Sciatic nerve (tissue), 2 donors: ENCODE results near the gene NDC1. TPM values are rescaled to one million over a fixed set of nuclear protein-coding genes. Genes with fewer than 3 reads are reported as not detected.

Experiments
- ATAC-seq: fragments of 200-7000 bp; cut with Tn5 transposase; one replicate; pipeline ENCODE4 v1.9.1; 2020; ENCODE audit warnings: mild to moderate bottlenecking, moderate library complexity
- DNase-seq: peaks from one replicate; pipeline ENCODE4 v3.0.0-alpha.2; 2020; ENCODE audit warnings: low spot score
- intact Hi-C: fragments of 100-400 bp; cut with DNase I; formaldehyde crosslinking; loops from one replicate; pipeline ENCODE4 v1.14.2; 2022
- total RNA-seq: library from RNA; stranded (reverse); fragmentation: NEBNext Ultra II Directional; extraction: Animal tissue kit (Norgen Biotek cat#: 25700); gene quantifications from one replicate; pipeline ENCODE4 v1.2.1, GENCODE V29; 2021
- donor health status: DM: no; HTN: no; CAD: no.
- donor health status: DM: no; HTN: no; CAD: no.

Gene NDC1
- total RNA-seq, 1 donor from 2014 or later, result 8.0 TPM

DNA sequence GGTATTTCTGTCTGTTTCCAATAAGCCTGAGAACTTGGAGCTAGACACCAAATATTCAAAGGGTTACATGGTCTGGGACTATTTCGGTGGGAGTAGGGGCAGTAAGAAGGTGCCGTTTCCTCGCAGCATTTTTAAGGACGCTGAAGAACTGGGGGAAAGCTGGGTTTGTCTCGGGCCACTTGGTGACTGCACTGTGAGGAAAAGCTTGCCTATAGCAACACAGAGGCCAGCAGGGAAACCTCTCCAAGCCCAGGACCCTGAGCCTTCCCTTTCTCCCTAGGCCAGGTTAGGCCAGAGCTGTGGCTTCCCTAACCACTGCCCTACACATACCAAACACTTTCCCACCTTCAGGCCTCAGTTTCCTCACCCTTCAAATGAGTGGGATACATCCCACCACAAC lies 102.4 kb downstream of the NDC1 start:
- intact Hi-C loops, result no loop called here
- DNase-seq (no peak), ATAC-seq (no peak)

DNA sequence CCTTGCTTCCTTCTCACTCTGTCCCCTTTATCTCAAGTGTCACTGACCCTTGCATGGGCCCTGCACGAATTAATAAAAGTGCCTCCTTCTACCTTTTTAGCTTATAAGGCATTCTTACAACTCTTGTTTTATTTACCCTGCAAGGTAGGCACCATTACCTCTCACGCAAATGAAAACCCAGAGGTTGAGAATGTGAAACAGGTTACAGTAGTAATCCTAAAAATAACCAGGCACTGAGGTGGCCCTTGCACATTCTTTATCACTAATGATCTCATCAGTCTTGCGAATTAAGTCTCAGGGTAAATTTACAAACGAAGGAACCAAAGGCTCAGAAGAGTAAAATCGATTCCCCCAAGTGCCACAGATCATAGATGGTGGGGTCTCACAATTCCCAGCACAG lies 102.8 kb downstream of the NDC1 start:
- intact Hi-C loops, result no loop called here
- DNase-seq (no peak), ATAC-seq (no peak)

DNA sequence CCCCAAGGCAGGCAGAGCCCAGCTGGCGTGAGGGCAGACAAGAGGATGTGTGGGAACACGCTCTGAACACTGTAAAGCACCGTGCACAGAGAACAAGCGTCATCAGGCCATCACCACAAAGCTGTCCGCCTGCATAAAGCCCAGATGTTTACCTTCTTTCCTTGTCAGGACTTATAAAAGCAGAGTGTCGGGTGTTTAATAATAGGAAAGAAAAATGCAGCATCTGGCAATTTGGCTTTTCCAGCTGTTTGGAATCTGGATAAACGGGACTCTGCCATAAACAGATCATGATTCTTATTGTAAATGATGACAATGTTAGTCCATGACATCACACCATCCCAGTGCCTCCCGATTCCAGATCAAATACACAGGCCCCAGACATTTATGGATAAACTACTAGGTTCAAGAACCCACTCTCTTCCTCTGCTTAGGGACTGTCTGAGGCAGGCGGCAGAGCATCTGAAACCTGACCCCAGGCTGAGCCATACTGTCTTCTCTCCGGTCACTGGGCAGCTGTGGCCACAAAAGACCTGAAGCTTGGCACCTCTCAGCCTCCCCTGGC lies 103.4 kb downstream of the NDC1 start:
- intact Hi-C loops, result no loop called here
- ATAC-seq (no peak), DNase-seq (no peak)

DNA sequence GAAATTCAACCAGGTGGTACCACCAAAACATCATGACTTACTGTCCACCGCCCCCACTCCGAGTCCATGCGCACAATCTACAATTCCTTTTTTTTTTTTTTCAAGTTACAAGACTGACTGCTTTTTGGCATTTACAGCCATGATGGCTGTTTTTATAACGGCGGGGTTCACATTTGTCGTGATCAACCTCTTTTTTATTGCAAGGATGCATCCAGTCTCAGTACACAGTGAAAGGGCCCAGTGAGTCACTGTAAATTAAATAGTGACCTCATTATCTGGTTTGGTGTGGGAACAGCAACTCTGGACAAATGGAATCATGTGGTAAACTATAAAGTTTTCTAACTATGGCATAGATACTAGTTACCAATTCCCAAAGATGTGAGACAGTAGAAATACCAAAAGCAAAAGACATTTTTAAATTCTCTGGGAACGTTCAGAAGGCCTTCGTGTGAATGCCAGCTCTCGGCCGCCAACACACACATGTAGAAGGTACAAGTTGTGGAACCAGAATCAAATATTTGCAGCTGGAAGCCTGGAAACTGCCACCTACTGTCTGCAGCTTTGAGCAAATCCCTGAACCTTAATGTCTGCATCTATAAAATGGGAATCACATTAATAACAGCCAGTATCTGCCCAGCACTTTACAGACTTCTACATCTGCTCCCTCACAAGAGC lies 104.0 kb downstream of the NDC1 start:
- no peak for ATAC-seq
- intact Hi-C loops, result no loop called here

DNA sequence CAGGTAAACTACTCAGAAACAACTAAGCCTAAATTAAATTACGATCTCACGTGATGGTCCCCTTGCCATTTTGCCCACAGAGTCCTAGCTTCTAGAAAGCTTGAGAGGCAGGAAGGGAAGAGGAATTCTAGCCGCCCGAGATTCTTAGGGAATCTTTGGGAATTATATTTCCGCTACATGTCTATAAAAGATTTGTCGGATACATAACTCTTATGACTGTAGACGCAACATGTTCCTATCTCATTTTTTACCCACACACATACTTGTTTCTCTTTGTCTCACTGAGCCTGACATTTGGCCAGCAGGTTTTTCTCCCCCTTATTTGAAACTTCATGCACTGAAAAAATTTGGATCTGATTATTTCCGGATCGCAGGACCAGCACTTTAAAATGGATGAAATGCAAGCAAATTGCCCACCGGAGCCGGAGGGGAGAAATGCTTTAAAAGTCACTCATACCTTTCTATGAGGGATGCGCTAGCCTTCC lies 104.6 kb downstream of the NDC1 start:
- intact Hi-C loops, result no loop called here
- no peak for ATAC-seq
- no peak for DNase-seq

More for the DNA sequence above, 104.0 kb downstream of the NDC1 start:
- no peak for DNase-seq

DNA sequence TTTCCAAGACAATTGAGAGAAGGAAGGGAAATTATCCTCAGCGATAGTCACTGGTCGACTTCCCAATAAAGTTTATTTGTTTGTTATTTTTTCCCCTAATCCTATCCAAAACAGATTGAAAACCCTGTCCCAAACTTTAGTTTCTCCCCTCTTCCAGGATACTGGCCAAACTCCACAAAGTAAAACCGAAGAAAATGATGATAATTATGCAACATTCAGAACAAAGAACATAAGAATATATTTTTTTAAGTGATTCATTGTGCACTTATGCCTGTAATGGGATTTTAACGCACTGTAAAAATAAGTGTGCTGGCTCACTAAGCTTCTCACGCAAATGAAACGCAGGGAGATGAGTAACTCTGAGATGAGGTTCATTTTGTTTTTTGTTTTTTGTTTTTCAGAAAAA lies 105.2 kb downstream of the NDC1 start:
- no peak for ATAC-seq
- intact Hi-C loops, result no loop called here
- no peak for DNase-seq

DNA sequence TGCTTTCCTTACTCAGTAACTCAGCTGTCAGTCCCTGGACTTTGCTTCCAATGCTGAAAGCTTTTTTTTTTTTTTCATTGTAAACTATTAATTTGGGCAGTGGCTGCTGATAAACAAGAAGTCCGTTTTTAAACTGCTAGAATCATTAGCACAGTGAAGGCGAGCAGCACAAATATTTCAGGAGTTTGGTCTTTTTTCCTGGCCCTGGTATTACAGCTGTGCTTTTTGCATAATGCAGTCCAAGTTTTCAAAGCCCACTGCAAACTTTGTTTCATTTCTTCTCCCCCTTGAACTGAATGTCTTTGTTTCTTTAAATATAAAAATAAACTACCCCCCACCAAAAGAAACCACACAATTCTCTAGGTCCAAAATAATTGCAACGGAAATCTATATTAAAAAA lies 105.7 kb downstream of the NDC1 start:
- no peak for ATAC-seq
- intact Hi-C loops, result no loop called here
- no peak for DNase-seq

DNA sequence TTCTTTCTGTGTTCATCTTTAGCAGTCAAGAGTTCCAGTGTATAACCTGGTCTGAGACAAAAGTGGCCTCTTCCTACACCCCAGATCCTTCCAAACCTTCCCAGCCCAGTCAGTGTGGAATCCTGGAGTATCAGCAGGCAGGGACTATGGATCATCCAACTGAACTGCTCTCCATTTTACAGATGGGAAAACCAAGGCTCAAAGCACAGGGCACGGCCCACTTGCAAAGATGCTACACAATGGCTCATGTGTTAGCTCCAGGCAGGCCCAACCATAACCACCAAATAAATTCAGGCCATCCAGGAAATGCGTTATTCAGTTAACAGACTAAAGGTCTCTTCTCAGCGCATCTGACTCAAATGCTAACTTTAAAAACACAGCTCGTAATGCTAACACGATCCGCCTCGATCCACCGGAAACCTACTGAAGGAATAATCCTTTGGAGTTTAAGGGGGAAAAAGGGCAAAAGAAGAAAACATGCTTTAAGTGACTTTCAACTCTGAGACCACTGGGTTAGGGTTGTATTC lies 106.3 kb downstream of the NDC1 start:
- intact Hi-C loops, result no loop called here
- ATAC-seq, result peak; percentile 20
- no peak for DNase-seq

DNA sequence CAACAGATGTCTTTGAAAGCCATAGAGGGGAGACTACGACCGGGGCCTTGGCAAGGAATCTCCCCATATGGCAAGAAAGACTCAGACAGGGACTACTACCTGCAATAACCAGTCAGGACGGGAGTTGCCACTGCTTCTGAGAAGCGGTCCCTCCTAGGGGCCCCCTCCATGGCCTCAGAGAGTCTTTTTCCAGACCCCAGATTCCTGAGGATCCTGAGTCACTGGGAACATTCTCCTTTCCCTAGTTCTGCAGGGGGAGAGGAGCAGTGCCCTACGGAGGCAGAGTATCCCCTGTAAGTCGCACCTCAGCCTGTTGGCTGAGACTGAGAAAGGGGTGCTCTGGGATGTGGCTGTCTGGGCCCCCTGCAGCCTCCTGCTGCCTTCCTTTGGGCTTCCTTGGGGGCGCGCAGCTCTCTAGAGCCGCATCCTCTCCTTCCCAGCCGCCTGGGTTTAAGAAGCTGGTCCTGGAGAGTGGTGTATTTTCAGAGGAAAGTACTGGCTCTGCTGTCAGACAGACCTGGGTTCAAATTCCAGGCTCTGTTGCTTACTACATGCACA lies 107.0 kb downstream of the NDC1 start:
- intact Hi-C loops, result no loop called here
- ATAC-seq (no peak), DNase-seq (no peak)

DNA sequence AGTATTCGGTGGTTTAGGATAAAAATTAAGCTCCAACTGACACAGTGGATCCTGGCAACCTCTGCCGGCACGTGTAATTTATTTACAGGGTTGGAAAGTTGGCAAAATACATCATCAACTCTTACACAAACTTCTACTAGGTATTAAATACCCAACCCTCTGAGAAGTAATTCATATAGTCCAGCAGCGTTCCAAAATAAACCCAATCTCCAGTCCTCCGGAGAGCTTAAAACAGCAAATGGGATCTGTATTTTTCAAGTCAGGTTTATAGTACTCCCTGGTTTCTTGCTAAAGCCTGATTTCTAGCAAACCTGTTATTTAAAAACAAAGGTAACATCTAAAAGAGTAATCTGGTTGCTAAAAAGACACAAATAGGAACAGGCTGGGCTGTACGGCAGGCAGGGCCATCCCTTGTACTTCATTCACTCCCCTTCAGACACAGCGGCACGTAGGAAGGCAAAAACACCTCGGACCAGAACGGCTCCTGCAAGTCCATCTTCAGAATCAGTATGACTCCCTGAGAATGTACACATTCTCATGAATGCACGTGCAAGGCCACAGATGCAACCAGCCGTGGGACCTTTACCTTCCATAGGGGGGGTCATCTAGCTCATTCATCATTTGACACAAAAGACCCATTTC lies 107.8 kb downstream of the NDC1 start:
- intact Hi-C loops, result no loop called here

DNA sequence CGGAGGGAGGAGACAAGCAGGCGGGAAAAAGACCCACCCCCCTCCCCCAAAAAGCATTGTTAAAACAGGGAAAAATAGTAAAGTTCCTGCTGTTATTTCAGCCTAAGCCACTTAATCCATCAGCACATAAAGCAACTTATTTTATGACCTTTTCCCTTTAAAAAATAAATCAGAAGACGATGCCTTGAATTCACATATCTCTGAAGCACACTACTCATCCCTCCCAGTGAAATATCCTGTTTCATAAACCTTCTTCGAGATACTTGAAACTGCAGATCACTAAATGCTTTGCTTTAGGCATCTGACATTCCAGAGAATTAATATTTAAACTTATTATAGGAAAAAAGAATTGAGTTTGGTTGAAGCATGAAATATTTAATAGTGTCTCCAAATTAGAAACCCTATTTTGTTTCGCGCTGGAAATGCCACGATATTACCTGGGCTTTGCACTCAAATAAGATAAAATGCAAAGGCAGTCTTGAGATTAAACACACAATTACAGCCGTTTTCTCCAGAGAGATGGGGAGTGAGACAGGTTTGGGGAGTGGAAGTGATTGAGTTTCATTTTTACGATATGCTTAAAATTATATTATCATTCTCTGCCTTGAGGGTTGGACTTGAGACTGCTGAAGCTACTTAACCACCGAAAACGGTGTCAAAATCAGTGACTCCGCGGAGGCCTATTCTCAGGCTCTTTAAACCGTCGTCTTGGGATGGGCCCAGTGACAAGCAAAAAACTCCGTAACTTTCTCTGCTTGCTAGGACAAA lies 108.5 kb downstream of the NDC1 start:
- no peak for DNase-seq
- intact Hi-C loops, result no loop called here
- ATAC-seq, result no peak

More for the DNA sequence above, 107.8 kb downstream of the NDC1 start:
- DNase-seq (no peak), ATAC-seq (no peak)

DNA sequence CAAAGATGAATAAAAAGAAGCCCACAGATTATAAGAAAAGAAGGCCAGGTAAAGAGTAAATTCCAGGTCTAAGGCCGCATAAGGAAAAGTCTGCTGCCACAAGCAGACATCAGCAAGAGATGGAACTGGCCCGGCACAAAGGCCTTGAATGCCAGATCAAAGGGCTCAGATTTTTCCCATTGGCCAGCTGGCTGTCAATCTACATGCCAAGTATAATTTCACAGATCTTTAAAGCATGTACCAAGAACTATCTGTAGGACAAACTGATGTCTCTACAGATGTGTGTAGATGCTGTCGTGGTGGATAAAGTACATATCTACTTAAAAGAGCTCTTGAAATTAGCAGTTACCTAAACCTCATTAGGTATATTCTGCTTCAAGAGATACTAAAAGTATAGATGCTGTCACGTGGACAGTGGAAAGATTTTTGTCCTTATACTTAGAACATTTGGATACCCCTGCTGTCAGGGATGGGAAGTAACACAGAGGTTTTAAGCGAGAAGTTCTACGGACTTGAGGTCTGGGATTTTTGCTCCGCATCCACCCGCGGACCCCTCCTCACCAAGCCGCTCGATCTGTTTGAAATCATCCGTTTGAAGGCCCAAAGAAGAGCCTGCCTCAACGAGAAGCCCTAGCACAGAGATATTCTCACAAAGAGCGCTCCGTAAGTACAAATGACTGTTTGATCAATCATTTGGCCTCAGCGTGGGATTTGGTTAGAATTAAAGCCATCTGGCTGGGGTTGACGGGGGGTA lies 109.2 kb downstream of the NDC1 start:
- intact Hi-C loops, result no loop called here
- DNase-seq, result no peak
- ATAC-seq, result no peak

DNA sequence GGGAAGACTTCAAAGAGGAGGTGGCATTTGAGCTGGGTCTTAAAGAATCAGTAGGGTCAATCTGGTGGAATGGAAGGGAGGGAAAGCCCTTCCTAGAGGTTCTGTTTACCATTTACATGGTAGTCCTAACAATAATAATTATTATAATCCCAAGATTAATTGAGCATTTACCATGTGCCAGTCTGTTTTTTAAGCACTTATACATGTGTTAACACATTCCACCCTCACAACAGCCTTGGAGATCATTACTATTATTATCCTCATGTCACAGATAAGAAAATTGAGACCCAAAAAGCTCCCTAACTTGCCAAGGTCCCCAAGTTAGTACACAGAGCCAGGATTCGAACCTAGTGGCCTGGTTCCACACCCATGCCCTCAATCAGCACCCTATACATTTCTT lies 109.9 kb downstream of the NDC1 start:
- DNase-seq (no peak), ATAC-seq (no peak)
- intact Hi-C loops, result no loop called here

DNA sequence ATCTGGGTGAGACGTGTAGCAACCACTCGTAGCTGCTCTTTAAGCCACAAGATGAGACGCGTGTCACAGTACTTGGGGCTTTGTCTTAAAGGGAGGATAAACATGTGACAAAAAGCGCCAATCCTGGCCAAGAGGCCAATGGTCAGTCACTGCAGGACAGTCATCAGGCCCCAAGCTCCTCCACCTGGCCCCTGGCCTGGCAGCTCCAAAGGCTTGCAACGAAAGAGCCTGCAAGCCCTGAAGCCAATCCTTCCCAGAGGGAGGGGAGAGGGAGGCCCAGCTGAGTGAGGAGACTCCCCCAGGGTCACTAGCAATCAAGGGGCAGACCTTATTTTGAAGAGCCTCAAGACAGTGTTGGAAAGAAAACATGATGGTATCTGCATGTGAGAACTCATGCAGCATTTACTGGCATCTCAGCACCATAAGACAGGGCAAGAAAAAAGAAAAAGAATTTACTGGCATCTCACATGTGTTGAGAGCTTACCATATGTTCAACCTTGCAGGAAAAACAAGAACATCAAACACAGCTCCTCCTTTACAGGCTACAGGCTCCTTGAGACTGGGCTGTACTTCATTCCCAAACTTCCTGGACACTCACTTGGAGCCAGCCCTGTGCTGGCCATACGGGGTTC lies 110.5 kb downstream of the NDC1 start:
- intact Hi-C loops, result no loop called here
- DNase-seq (no peak), ATAC-seq (no peak)

DNA sequence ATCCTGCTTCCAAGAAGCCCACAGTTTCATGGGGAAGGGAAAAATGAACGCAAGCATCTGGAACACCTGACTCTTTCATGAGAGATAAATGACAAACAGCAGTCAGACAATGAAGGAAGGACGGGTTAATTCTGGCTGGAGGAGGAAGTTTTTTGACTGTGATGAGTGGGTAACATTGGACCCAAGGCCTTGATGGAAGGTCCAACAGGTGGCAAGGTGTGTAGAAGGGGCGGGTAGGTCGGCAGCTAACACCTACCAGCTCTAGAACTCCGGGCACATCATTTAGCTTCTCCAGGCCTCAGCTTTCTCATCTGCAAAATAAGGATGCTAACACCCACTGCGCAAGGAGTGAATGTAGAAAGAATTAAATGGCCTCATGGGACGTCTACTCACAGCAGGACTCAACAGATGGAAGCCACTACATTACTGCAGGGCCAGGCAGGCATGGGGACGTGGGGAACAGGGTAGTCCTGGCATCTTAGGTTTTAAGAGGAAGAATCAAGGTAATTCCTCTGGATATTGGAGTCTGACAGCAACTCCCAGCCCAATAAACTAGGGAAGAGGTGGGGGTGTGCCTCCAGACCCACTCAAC lies 112.0 kb downstream of the NDC1 start:
- intact Hi-C loops, result no loop called here
- DNase-seq, result no peak
- no peak for ATAC-seq

DNA sequence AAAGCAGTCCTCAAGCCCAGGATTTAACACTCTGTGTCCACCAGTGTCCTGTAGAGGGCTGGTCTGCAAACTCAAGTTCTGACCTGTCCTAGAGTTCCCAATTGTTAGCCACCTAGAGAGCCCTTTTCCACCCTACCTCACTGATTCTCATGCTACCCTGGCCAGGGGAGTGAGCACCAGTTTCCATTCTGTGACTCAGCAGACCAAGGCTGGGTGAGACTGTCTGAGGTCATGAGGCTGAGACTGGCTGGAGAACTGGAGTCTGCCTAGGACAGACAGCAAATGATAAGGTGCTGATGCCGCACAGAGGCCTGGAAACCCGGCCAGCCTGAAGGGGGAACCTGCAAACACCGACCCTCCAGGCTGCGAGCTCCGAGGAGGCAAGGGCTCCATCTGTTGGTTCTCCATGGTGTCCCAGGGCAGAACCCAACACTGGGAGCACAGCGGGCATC lies 112.8 kb downstream of the NDC1 start:
- DNase-seq (no peak), ATAC-seq (no peak)
- intact Hi-C loops, result no loop called here

DNA sequence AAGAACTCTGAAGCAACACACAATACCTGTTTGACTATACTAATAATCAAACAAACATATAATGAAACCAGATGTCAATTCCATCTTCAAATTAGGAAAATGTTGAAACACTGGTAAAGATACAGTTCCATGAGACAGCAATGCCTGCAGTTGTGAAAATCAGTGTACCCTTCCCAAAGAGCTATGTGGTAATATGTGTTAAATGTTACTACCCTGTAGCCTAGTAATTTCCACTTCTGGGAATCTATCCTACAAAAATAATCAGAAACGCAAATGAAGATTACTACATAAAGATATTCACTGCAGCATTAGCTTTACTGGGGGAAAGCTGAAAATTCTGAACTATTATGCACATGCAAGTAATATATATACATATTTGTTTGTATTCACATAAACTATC lies 116.1 kb downstream of the NDC1 start:
- DNase-seq, result no peak
- no peak for ATAC-seq
- intact Hi-C loops, result no loop called here

DNA sequence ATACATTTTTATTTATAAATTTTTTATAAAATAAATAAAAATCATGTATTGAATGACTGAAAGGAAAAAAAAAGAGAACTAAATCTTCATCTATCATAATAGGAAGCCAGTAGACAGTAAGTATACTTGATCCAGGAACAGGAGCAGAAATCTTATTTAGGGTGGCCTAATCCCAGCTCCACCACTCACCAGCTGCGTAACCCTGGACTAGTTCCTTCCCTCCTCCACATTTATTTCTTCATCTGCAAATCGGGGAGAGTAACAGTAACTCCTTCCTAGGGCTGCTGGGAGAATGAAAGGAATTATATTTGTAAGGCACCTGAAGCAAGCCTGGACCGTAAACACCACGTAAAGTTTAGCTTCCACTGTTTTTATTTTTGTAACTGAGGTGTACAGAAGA lies 117.0 kb downstream of the NDC1 start:
- DNase-seq, result no peak
- ATAC-seq, result no peak
- intact Hi-C loops, result no loop called here
